Measurements from ENCODE around the gene FTH1.

Gene FTH1

GRCh38 chr11:61952882-61953281, 14.6 kb downstream of the FTH1 start:
- CTCF ChIA-PET = interaction anchor here (1.2 to 1.8 kb wide), 2 partner anchors 54 to 129 kb away, joined by 4 to 5 read pairs; no protein-coding TSS in a partner anchor
- no peak for DNase-seq (ENCODE audit: extremely low spot score)
- TF ChIP-seq PKNOX1 (IDR thresholded peaks at IDR 0.05) = peak; percentile 60
- TF ChIP-seq SP1 (IDR thresholded peaks at IDR 0.05) = no peak
- POLR2A ChIA-PET = interaction anchor here (5.1 kb wide), 1 partner anchor 14 kb away, joined by 68 read pairs; the partner anchor contains the start of gene FTH1

GRCh38 chr11:61951484-61952135, 15.8 kb downstream of the FTH1 start:
- POLR2A ChIA-PET = interaction anchor here (1.1 to 5.1 kb wide), 2 partner anchors 10 to 15 kb away, joined by 4 to 68 read pairs; partner anchors contain the start of gene FTH1
- no peak for DNase-seq (ENCODE audit: extremely low spot score)
- CTCF ChIA-PET = interaction anchor here (1.2 to 3.0 kb wide), 3 partner anchors 53 to 130 kb away, joined by 4 to 27 read pairs (median 5); no protein-coding TSS in a partner anchor
- TF ChIP-seq L3MBTL2 (conservative IDR thresholded peaks at IDR 0.05) = no peak
- TF ChIP-seq SP1 (IDR thresholded peaks at IDR 0.05) = no peak
- no peak for TF ChIP-seq NFRKB (IDR thresholded peaks at IDR 0.05)
- TF ChIP-seq BHLHE40 (IDR thresholded peaks at IDR 0.05; ENCODE audit: borderline replicate concordance) = no peak
- no peak for TF ChIP-seq LEF1 (IDR thresholded peaks at IDR 0.05; ENCODE audit: borderline replicate concordance)
- TF ChIP-seq ARNT (IDR thresholded peaks at IDR 0.05) = no peak
- TF ChIP-seq ELF4 (IDR thresholded peaks at IDR 0.05) = no peak
- no peak for TF ChIP-seq FOXM1 (IDR thresholded peaks at IDR 0.05; ENCODE audit: borderline replicate concordance)
- no peak for TF ChIP-seq ZNF384 (IDR thresholded peaks at IDR 0.05)
- no peak for TF ChIP-seq FOXK2 (IDR thresholded peaks at IDR 0.05)
- TF ChIP-seq TARDBP (IDR thresholded peaks at IDR 0.05) = no peak
- TF ChIP-seq FOXA1 (IDR thresholded peaks at IDR 0.05) = no peak
- TF ChIP-seq PKNOX1 (IDR thresholded peaks at IDR 0.05) = no peak

- POLR2A ChIA-PET = interaction anchor here (0.8 to 5.1 kb wide), 17 partner anchors 11 to 131 kb away, joined by 3 to 68 read pairs (median 4); partner anchors contain the start of gene FTH1
Observed at GRCh38 chr11:61950035-61950547, 17.3 kb downstream of the FTH1 start, which contains the start of gene BEST1. Gene BEST1 (plus strand): TSS chr11:61950351. CDS start chr11:61951807, 1,456 bp downstream.

GRCh38 chr11:61949169-61950034, 18.0 kb downstream of the FTH1 start:
- TF ChIP-seq FOXA1 (IDR thresholded peaks at IDR 0.05) (no peak), PKNOX1 (IDR thresholded peaks at IDR 0.05) (peak; percentile 85), LEF1 (IDR thresholded peaks at IDR 0.05; ENCODE audit: borderline replicate concordance) (no peak)
- POLR2A ChIA-PET = interaction anchor here (0.6 to 5.1 kb wide), 20 partner anchors 13 to 157 kb away, joined by 3 to 68 read pairs (median 3); partner anchors contain the start of genes FEN1, FTH1 and TMEM258

More at GRCh38 chr11:61950035-61950547, 17.3 kb downstream of the FTH1 start, which contains the start of gene BEST1:
- no peak for TF ChIP-seq ELF4 (IDR thresholded peaks at IDR 0.05)
- TF ChIP-seq SUZ12 (IDR thresholded peaks at IDR 0.05) = no peak
- no peak for TF ChIP-seq L3MBTL2 (conservative IDR thresholded peaks at IDR 0.05)
- no peak for TF ChIP-seq FOXK2 (IDR thresholded peaks at IDR 0.05)
- TF ChIP-seq FOXM1 (IDR thresholded peaks at IDR 0.05; ENCODE audit: borderline replicate concordance) = no peak
- no peak for TF ChIP-seq ARNT (IDR thresholded peaks at IDR 0.05)
- no peak for TF ChIP-seq CTBP1 (IDR thresholded peaks at IDR 0.05; ENCODE audit: borderline replicate concordance)
- TF ChIP-seq TARDBP (IDR thresholded peaks at IDR 0.05) = no peak
- TF ChIP-seq BHLHE40 (IDR thresholded peaks at IDR 0.05; ENCODE audit: borderline replicate concordance) = no peak
- TF ChIP-seq NFRKB (IDR thresholded peaks at IDR 0.05) = no peak
- no peak for TF ChIP-seq ZNF384 (IDR thresholded peaks at IDR 0.05)
- TF ChIP-seq FOXA1 (IDR thresholded peaks at IDR 0.05) = no peak
- no peak for TF ChIP-seq LEF1 (IDR thresholded peaks at IDR 0.05; ENCODE audit: borderline replicate concordance)
- TF ChIP-seq PKNOX1 (IDR thresholded peaks at IDR 0.05) = no peak
- no peak for TF ChIP-seq SP1 (IDR thresholded peaks at IDR 0.05)
- no peak for TF ChIP-seq HDGF (IDR thresholded peaks at IDR 0.05; ENCODE audit: borderline replicate concordance)
- CTCF ChIA-PET = interaction anchor here (0.7 to 3.3 kb wide), 4 partner anchors 52 to 133 kb away, joined by 3 to 27 read pairs (median 14); no protein-coding TSS in a partner anchor
- no peak for DNase-seq (ENCODE audit: extremely low spot score)

GRCh38 chr11:61948505-61948904, 18.9 kb downstream of the FTH1 start:
- CTCF ChIA-PET = interaction anchor here (0.6 to 5.0 kb wide), 17 partner anchors 11 to 159 kb away, joined by 3 to 77 read pairs (median 6); no protein-coding TSS in a partner anchor
- DNase-seq (ENCODE audit: extremely low spot score) = no peak
- no peak for TF ChIP-seq ELF4 (IDR thresholded peaks at IDR 0.05)
- no peak for TF ChIP-seq HDGF (IDR thresholded peaks at IDR 0.05; ENCODE audit: borderline replicate concordance)
- no peak for TF ChIP-seq LEF1 (IDR thresholded peaks at IDR 0.05; ENCODE audit: borderline replicate concordance)
- no peak for TF ChIP-seq FOXM1 (IDR thresholded peaks at IDR 0.05; ENCODE audit: borderline replicate concordance)
- TF ChIP-seq BHLHE40 (IDR thresholded peaks at IDR 0.05; ENCODE audit: borderline replicate concordance) = no peak
- 0 out of 2 replicates have a peak, but pooled peaks have one; percentile 11 for TF ChIP-seq PKNOX1 (IDR thresholded peaks at IDR 0.05)
- no peak for TF ChIP-seq FOXK2 (IDR thresholded peaks at IDR 0.05)
- no peak for TF ChIP-seq NFRKB (IDR thresholded peaks at IDR 0.05)
- no peak for TF ChIP-seq L3MBTL2 (conservative IDR thresholded peaks at IDR 0.05)
- POLR2A ChIA-PET = interaction anchor here (1.6 to 2.1 kb wide), 3 partner anchors 19 to 51 kb away, joined by 6 to 8 read pairs (median 6); partner anchors contain the start of gene FTH1

More at GRCh38 chr11:61949169-61950034, 18.0 kb downstream of the FTH1 start:
- DNase-seq (ENCODE audit: extremely low spot score) = peak; percentile 79
- CTCF ChIA-PET = interaction anchor here (0.7 to 3.3 kb wide), 5 partner anchors 51 to 134 kb away, joined by 3 to 27 read pairs (median 11); no protein-coding TSS in a partner anchor

Data from HEK293T (cell line).